Measurements from ENCODE around the gene ARHGAP10.

The ARHGAP10 gene

GRCh38 chr4:148021686-148022085 is 289.8 kb downstream of the ARHGAP10 start:
- Histone ChIP-seq H3K4me3 (no peak overlapping the region), H3K27ac (no peak overlapping the region), H3K36me3 (ENCODE audit: insufficient read depth, low read length) (no peaks in the 10 kb centered on the region), H3K9me3 (ENCODE audit: low read depth, low read length) (no peaks in the 10 kb centered on the region), H3K9ac (ENCODE audit: insufficient read length) (no peak overlapping the region)
- DNase-seq (ENCODE audit: low read depth, low spot score) = no peak
- TF ChIP-seq POLR2AphosphoS5 (IDR thresholded peaks at IDR 0.05; ENCODE audit: borderline replicate concordance, low read depth, low read length) (no peak), EZH2 (IDR thresholded peaks at IDR 0.05) (no peak), FOXP2 (optimal IDR thresholded peaks at IDR 0.05; ENCODE audit: control extremely low read depth, extremely low read length, insufficient read depth) (no peak)

DNA sequence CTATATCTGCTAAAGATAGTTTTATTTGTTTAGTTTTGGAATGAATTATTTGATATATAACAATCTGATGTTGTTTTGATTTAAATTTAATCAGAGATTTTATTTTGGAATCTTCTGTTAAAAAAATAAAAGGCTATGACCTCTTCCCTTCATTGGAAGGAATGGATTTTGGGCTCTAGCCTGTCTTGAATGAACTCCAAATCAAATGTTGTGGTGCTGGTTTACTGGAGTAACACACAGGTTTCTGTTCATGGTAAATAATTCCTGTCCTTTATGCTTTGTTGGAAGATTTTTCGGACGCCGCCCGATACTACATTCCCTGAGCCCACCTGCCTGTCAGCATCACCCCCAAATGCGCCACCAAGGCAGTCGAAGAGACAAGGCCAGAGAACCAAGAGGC is 291.1 kb downstream of the ARHGAP10 start:
- no peaks in the 10 kb centered on the region for H3K36me3 ChIP-seq (ENCODE audit: insufficient read depth, low read length)
- H3K4me3 ChIP-seq = no peak overlapping the region
- no peak for DNase-seq (ENCODE audit: low read depth, low spot score)
- no peaks in the 10 kb centered on the region for H3K9me3 ChIP-seq (ENCODE audit: low read depth, low read length)
- TF ChIP-seq EZH2 (IDR thresholded peaks at IDR 0.05) (no peak), FOXP2 (optimal IDR thresholded peaks at IDR 0.05; ENCODE audit: control extremely low read depth, extremely low read length, insufficient read depth) (no peak), POLR2AphosphoS5 (IDR thresholded peaks at IDR 0.05; ENCODE audit: borderline replicate concordance, low read depth, low read length) (no peak)
- H3K27ac ChIP-seq = no peak overlapping the region
- H3K9ac ChIP-seq (ENCODE audit: insufficient read length) = no peak overlapping the region

DNA sequence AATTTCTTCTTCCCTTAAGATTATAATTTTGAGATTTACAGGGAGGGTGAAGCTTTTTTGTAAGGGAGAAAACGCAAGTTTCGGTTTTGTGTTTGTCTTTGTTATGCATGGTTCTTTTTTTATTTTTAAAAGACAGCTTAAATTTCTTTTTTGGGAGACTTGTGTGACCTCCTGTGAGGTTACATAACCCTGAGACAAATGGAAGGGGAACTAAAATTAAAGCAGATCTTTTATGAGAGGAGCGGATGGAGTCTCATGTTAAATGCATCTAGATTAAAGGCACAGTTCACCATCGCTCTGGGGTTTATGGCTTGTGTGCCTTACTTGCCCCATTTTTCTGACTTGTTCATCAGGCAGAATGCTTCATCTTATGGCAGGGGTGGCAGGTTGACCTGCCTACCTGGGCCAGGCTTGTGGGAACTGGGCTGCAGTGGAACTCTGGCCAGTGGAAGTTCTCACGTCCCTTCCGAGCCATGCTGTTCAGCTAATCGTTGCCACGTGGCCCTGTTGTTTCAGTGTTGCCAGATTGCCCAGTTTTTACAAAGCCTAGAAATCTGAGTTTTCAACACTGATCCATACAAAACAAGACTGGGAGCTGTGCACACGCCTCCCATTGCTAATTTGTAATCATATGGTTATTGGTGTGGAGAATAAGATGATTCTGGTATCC is 291.8 kb downstream of the ARHGAP10 start:
- no peaks in the 10 kb centered on the region for H3K36me3 ChIP-seq (ENCODE audit: insufficient read depth, low read length)
- H3K9ac ChIP-seq (ENCODE audit: insufficient read length) = no peak overlapping the region
- no peak overlapping the region for H3K4me3 ChIP-seq
- TF ChIP-seq FOXP2 (optimal IDR thresholded peaks at IDR 0.05; ENCODE audit: control extremely low read depth, extremely low read length, insufficient read depth) = no peak
- no peak for TF ChIP-seq POLR2AphosphoS5 (IDR thresholded peaks at IDR 0.05; ENCODE audit: borderline replicate concordance, low read depth, low read length)
- TF ChIP-seq EZH2 (IDR thresholded peaks at IDR 0.05) = no peak
- no peak for DNase-seq (ENCODE audit: low read depth, low spot score)
- H3K9me3 ChIP-seq (ENCODE audit: low read depth, low read length) = no peaks in the 10 kb centered on the region; the same call in 1 of the 2 replicates
- no peak overlapping the region for H3K27ac ChIP-seq

DNA sequence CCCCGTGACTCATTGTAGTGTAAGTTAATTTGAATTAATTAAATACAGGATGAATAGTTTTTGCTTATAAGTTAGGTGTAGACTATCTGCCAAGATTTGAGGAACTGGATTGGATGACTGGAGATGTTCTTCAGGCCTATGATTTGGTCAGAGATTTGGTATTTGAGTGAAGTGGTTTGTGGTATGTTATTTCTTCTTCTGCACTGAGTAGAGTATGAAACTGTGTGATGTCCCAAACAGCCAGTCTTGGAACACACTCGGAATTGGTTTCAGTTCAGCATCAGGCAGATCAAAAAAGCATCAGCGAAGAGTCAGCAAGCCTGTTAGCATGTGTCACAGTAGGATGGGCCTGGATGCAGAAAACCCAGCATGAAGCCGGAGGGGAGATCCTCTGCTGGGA is 294.1 kb downstream of the ARHGAP10 start:
- TF ChIP-seq POLR2AphosphoS5 (IDR thresholded peaks at IDR 0.05; ENCODE audit: borderline replicate concordance, low read depth, low read length) = no peak
- TF ChIP-seq FOXP2 (optimal IDR thresholded peaks at IDR 0.05; ENCODE audit: control extremely low read depth, extremely low read length, insufficient read depth) = no peak
- TF ChIP-seq EZH2 (IDR thresholded peaks at IDR 0.05) = no peak
- Histone ChIP-seq H3K27ac (no peak overlapping the region), H3K9me3 (ENCODE audit: low read depth, low read length) (no peaks in the 10 kb centered on the region; the same call in 1 of the 2 replicates), H3K9ac (ENCODE audit: insufficient read length) (no peak overlapping the region), H3K4me3 (no peak overlapping the region), H3K36me3 (ENCODE audit: insufficient read depth, low read length) (no peaks in the 10 kb centered on the region)
- DNase-seq (ENCODE audit: low read depth, low spot score) = no peak

GRCh38 chr4:148027201-148027600 is 295.3 kb downstream of the ARHGAP10 start:
- no peaks in the 10 kb centered on the region; the same call in 1 of the 2 replicates for H3K9me3 ChIP-seq (ENCODE audit: low read depth, low read length)
- H3K36me3 ChIP-seq (ENCODE audit: insufficient read depth, low read length) = no peaks in the 10 kb centered on the region
- TF ChIP-seq EZH2 (IDR thresholded peaks at IDR 0.05) (no peak), POLR2AphosphoS5 (IDR thresholded peaks at IDR 0.05; ENCODE audit: borderline replicate concordance, low read depth, low read length) (no peak), FOXP2 (optimal IDR thresholded peaks at IDR 0.05; ENCODE audit: control extremely low read depth, extremely low read length, insufficient read depth) (no peak)
- no peak overlapping the region for H3K4me3 ChIP-seq
- no peak for DNase-seq (ENCODE audit: low read depth, low spot score)
- no peak overlapping the region for H3K9ac ChIP-seq (ENCODE audit: insufficient read length)
- H3K27ac ChIP-seq = no peak overlapping the region

DNA sequence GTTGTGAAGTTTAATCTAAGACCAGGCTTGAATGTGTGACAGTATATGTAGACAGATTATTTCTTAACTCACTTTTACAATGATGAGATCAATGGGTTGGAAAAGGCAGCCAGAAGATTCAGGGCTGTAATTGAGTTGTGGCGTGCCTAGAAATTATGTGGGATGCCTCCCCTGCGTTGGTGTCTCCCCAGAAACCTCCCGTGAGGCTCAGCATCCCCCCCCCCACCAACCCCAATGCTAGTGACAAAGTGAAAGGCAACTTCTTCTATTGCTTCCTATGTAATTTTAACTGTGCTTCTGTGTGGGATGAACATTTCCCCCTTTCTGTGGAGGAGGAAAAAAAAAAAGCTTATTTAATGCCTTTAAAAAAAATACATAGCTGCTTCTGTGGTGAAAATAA is 297.9 kb downstream of the ARHGAP10 start:
- H3K9me3 ChIP-seq (ENCODE audit: low read depth, low read length) = no peaks in the 10 kb centered on the region; the same call in 1 of the 2 replicates
- no peak overlapping the region for H3K4me3 ChIP-seq
- H3K9ac ChIP-seq (ENCODE audit: insufficient read length) = no peak overlapping the region
- H3K36me3 ChIP-seq (ENCODE audit: insufficient read depth, low read length) = no peaks in the 10 kb centered on the region
- TF ChIP-seq FOXP2 (optimal IDR thresholded peaks at IDR 0.05; ENCODE audit: control extremely low read depth, extremely low read length, insufficient read depth) (no peak), EZH2 (IDR thresholded peaks at IDR 0.05) (no peak), POLR2AphosphoS5 (IDR thresholded peaks at IDR 0.05; ENCODE audit: borderline replicate concordance, low read depth, low read length) (no peak)
- no peak for DNase-seq (ENCODE audit: low read depth, low spot score)
- H3K27ac ChIP-seq = peak overlapping the region; percentile 28; the same call in 1 of the 2 replicates

DNA sequence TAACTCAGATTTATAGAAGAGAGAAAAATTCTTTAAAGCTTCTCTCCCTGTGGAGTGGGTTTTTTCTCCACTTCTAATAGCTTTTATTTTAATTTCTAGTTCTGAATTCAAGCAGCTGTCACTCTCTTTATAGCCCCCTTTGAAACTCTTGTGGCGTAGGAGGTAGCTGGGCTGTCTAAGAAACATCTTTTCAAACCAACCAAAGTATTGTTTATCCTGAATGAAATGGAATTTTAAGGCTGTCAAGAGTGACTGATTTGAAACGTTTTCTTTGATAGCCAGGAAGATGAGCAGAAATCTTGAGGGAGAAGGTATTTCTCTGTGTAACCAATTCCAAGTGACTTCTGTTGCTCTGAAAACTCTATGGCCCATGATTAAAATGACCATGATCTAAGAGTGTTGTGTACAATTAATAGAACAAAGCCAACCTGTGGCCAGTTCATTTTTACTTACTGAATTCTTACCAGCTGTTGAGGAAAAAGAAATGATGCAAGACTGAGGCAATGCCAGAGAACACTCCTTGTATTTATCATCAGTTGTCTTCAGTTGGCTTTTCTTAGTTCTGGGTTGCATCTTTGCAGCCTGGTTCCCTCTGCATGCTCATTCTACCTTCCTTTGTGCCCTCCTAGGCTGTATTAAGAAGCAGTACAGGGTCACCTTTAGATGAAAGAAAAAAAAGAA is 298.4 kb downstream of the ARHGAP10 start:
- Histone ChIP-seq H3K9ac (ENCODE audit: insufficient read length) (no peak overlapping the region), H3K27ac (peak overlapping the region; percentile 28; the same call in 1 of the 2 replicates), H3K9me3 (ENCODE audit: low read depth, low read length) (no peaks in the 10 kb centered on the region; the same call in 1 of the 2 replicates), H3K4me3 (no peak overlapping the region), H3K36me3 (ENCODE audit: insufficient read depth, low read length) (no peaks in the 10 kb centered on the region)
- TF ChIP-seq POLR2AphosphoS5 (IDR thresholded peaks at IDR 0.05; ENCODE audit: borderline replicate concordance, low read depth, low read length) (no peak), EZH2 (IDR thresholded peaks at IDR 0.05) (no peak), FOXP2 (optimal IDR thresholded peaks at IDR 0.05; ENCODE audit: control extremely low read depth, extremely low read length, insufficient read depth) (no peak)
- DNase-seq (ENCODE audit: low read depth, low spot score) = no peak

DNA sequence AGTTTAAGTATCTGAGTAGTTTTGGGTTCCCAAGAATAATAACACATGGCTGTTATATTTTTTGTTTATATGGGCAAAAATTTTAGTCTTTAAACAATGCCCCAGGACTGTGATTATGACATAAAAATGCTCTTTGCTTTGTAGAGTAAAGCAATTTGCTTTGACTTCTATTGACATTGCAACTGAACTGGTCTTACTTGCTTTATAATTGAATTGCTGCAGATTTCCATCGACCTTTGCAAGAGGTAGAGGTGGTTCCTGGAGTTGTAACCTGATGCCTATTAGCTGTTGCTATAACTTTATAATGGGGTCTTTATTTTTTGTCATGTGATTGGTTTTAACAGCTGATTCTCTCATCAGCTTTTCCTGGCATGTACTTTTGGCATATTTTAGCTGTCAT is 302.9 kb downstream of the ARHGAP10 start:
- TF ChIP-seq POLR2AphosphoS5 (IDR thresholded peaks at IDR 0.05; ENCODE audit: borderline replicate concordance, low read depth, low read length) = no peak
- TF ChIP-seq EZH2 (IDR thresholded peaks at IDR 0.05) = no peak
- no peak for TF ChIP-seq FOXP2 (optimal IDR thresholded peaks at IDR 0.05; ENCODE audit: control extremely low read depth, extremely low read length, insufficient read depth)
- DNase-seq (ENCODE audit: low read depth, low spot score) = no peak
- H3K9ac ChIP-seq (ENCODE audit: insufficient read length) = no peak overlapping the region
- H3K36me3 ChIP-seq (ENCODE audit: insufficient read depth, low read length) = no peaks in the 10 kb centered on the region
- H3K4me3 ChIP-seq = no peak overlapping the region
- H3K9me3 ChIP-seq (ENCODE audit: low read depth, low read length) = no peaks in the 10 kb centered on the region
- no peak overlapping the region for H3K27ac ChIP-seq
